ENCODE results near the gene SLC31A2. TPM values are rescaled to one million over a fixed set of nuclear protein-coding genes. Genes with fewer than 3 reads are reported as not detected.

SLC31A2 gene
- total RNA-seq, 1 experiment from 2014 or later: 4.7 TPM

GRCh38 chr9:113176803-113177202 is 26.0 kb downstream of the SLC31A2 start:
- POLR2A ChIA-PET: no interaction called here
- Histone ChIP-seq H2AFZ (ENCODE audit: low read depth, low read length, poor library complexity, severe bottlenecking) (no peak overlapping the region), H3K36me3 (ENCODE audit: control insufficient read depth in 1 of 2, insufficient read depth in 2 of 2, low read length in 2 of 2) (peaks cover 27 to 34% of the 10 kb centered on the region in 2 experiments), H4K20me1 (ENCODE audit: insufficient read depth) (no peaks in the 10 kb centered on the region), H3K9me3 (ENCODE audit: control insufficient read depth in 1 of 2, insufficient read depth in 1 of 2, low read depth in 1 of 2, low read length in 2 of 2) (no peaks in the 10 kb centered on the region), H3K4me1 (ENCODE audit: control insufficient read depth in 1 of 2, insufficient read depth in 2 of 2, low read length in 2 of 2) (no peaks in the 10 kb centered on the region), H3K9me2 (ENCODE audit: insufficient read depth) (no peaks in the 10 kb centered on the region), H3K9ac (ENCODE audit: low read length) (no peak overlapping the region), H3K4me3 (replicated peaks in 1 of 2; ENCODE audit: low read depth in 1 of 2, low read length in 2 of 2) (no peak overlapping the region), H3K79me2 (ENCODE audit: insufficient read depth, low read length) (no peaks in the 10 kb centered on the region), H3K27ac (ENCODE audit: low read depth, low read length) (no peak overlapping the region), H3K27me3 (ENCODE audit: insufficient read depth, low read length) (no peaks in the 10 kb centered on the region), H3K4me2 (ENCODE audit: low read length) (no peak overlapping the region)
- BruUV-seq (replicated peaks): no TSS peak
- TF ChIP-seq ZBTB33 (IDR thresholded peaks at IDR 0.05; ENCODE audit: extremely low read depth, insufficient replicate concordance, low read length) (no peak), REST (IDR thresholded peaks at IDR 0.05; ENCODE audit: low read depth) (no peak), TCF7L2 (IDR thresholded peaks at IDR 0.05; ENCODE audit: borderline replicate concordance, extremely low read depth, insufficient read depth, insufficient read length) (no peak), SRF (IDR thresholded peaks at IDR 0.05; ENCODE audit: low read depth) (no peak), ELF1 (IDR thresholded peaks at IDR 0.05; ENCODE audit: borderline replicate concordance, low read depth) (no peak), RAD21 (IDR thresholded peaks at IDR 0.05; ENCODE audit: low read depth) (no peak), FOSL1 (IDR thresholded peaks at IDR 0.05; ENCODE audit: low read depth) (no peak), CTCF (IDR thresholded peaks at IDR 0.05 in 2 of 3, conservative IDR thresholded peaks at IDR 0.05 in 1 of 3; ENCODE audit: borderline replicate concordance in 1 of 3, insufficient read depth in 1 of 3, low read depth in 2 of 3, low read length in 2 of 3) (no peak), CEBPB (IDR thresholded peaks at IDR 0.05; ENCODE audit: low read depth) (no peak), SP1 (IDR thresholded peaks at IDR 0.05; ENCODE audit: low read depth) (no peak), POLR2AphosphoS5 (IDR thresholded peaks at IDR 0.05; ENCODE audit: low read depth, low read length) (no peak), ZNF274 (IDR thresholded peaks at IDR 0.05; ENCODE audit: low read depth, low read length) (no peak), EZH2 (IDR thresholded peaks at IDR 0.05) (no peak), EZH2phosphoT487 (IDR thresholded peaks at IDR 0.05; ENCODE audit: borderline replicate concordance) (no peak), ZFX (IDR thresholded peaks at IDR 0.05) (no peak), SIN3A (IDR thresholded peaks at IDR 0.05; ENCODE audit: low read depth) (no peak)
- RAD21 ChIA-PET (ENCODE audit: low non-redundant PET in 1 of 2, low total read pairs in 2 of 2, uncharacterized antibody in 2 of 2, unreplicated experiment in 2 of 2): no interaction called here
- CTCF ChIA-PET: no interaction called here
- intact Hi-C loops (cut with micrococcal nuclease): no loop called here
- ATAC-seq (no peak), DNase-seq (ENCODE audit: low read depth, low spot score) (no peak)
